HepG2 (cell line): ENCODE results near the gene FAT1. TPM values are rescaled to one million over a fixed set of nuclear protein-coding genes. Genes with fewer than 3 reads are reported as not detected.
A peak's percentile ranks its signal among the peaks of the same experiment; 100 is the strongest.

Experiments used
- BORCS8-MEF2B ChIP-seq: sonication (generic); formaldehyde crosslinking; IDR thresholded peaks from 2 replicates; pipeline ENCODE4 v1.8.0; 2022; ENCODE audit warnings: mild to moderate bottlenecking, missing genetic modification reagents
- RBM22 ChIP-seq: fragments of 200-400 bp; formaldehyde crosslinking; optimal IDR thresholded peaks from 2 replicates; pipeline ENCODE3; 2017; ENCODE audit warnings: mild to moderate bottlenecking, low read length, moderate library complexity
- U2AF1 ChIP-seq: fragments of 200-400 bp; formaldehyde crosslinking; optimal IDR thresholded peaks from 2 replicates; pipeline ENCODE3; 2017; ENCODE audit warnings: mild to moderate bottlenecking, low read depth, low read length
- ZBTB43 ChIP-seq: sonication (generic); formaldehyde crosslinking; conservative IDR thresholded peaks from 2 replicates; pipeline ENCODE4 v1.4.0; 2020; ENCODE audit warnings: missing genetic modification reagents
- ZMYM4 ChIP-seq: sonication (generic); formaldehyde crosslinking; IDR thresholded peaks from 2 replicates; pipeline ENCODE4 v1.8.1; 2023; ENCODE audit warnings: mild to moderate bottlenecking, missing genetic modification reagents
- ZNF101 ChIP-seq: sonication (generic); formaldehyde crosslinking; IDR thresholded peaks from 2 replicates; pipeline ENCODE4 v1.4.0; 2020; ENCODE audit warnings: mild to moderate bottlenecking, low read depth, missing genetic modification reagents, borderline replicate concordance
- ZNF646 ChIP-seq: sonication (generic); formaldehyde crosslinking; IDR thresholded peaks from 2 replicates; pipeline ENCODE4 v1.9.0; 2021; ENCODE audit warnings: mild to moderate bottlenecking, missing genetic modification reagents
- ZSCAN22 ChIP-seq: sonication (generic); formaldehyde crosslinking; IDR thresholded peaks from 2 replicates; pipeline ENCODE4 v1.4.0; 2020; ENCODE audit warnings: mild to moderate bottlenecking, missing genetic modification reagents
- polyA plus RNA-seq, 8 experiments: library from polyadenylated mRNA; depleted of rRNA in 3 of 8; stranded (reverse) in 7 of 8; unstranded in 1 of 8; fragments of >200 nt; fragmentation: Illumina TruSeq in 4 of 8; extraction: Trizol in 4 of 8; gene quantifications; 2 replicates each; pipeline versions ENCODE4 v1.2.1 to v1.2.3, GENCODE V29; 2011 to 2016; ENCODE audit warnings: low read depth in 4 of 8, missing spikeins in 1 of 8, mixed read lengths in 1 of 8; ENCODE audit not compliant: insufficient read depth in 1 of 8
- total RNA-seq, 5 experiments: library from RNA; depleted of rRNA; stranded (reverse); fragments of >200 nt; fragmentation: Illumina TruSeq; extraction: Trizol; gene quantifications; 2 replicates each; pipeline ENCODE4 v1.2.3, GENCODE V29; 2016; ENCODE audit warnings: low read depth in 1 of 5
- TF ChIP-seq, protein P1 (sequence below): sonication (generic); formaldehyde crosslinking; IDR thresholded peaks from 2 replicates; pipeline ENCODE4 v1.9.0; 2022; ENCODE audit warnings: low read depth, missing genetic modification reagents

Gene FAT1
- total and polyA plus RNA-seq, 2 of the 13 experiments (the other 11 are each of a cell fraction or from before 2014, with no cell fraction given) = 185 to 216 TPM

GRCh38 chr4:186755550-186756519, 32.2 kb upstream of the FAT1 start (continued):
- TF ChIP-seq ZNF646 (CRISPR knock-in tag) (peak; percentile 81; the same call in 1 of the 2 replicates), RBM22 (no peak), ZBTB43 (peak; percentile 69; the same call in 1 of the 2 replicates), ZNF101 (no peak), BORCS8-MEF2B (no peak), ZMYM4 (CRISPR knock-in tag) (peak; percentile 96), ZSCAN22 (no peak), U2AF1 (no peak)
- TF ChIP-seq, protein P1, sequence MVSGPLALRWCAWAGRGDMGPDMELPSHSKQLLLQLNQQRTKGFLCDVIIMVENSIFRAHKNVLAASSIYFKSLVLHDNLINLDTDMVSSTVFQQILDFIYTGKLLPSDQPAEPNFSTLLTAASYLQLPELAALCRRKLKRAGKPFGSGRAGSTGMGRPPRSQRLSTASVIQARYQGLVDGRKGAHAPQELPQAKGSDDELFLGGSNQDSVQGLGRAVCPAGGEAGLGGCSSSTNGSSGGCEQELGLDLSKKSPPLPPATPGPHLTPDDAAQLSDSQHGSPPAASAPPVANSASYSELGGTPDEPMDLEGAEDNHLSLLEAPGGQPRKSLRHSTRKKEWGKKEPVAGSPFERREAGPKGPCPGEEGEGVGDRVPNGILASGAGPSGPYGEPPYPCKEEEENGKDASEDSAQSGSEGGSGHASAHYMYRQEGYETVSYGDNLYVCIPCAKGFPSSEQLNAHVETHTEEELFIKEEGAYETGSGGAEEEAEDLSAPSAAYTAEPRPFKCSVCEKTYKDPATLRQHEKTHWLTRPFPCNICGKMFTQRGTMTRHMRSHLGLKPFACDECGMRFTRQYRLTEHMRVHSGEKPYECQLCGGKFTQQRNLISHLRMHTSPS (CRISPR knock-in tag) = peak; percentile 39; the same call in 1 of the 2 replicates
